Stimulated activated CD8-positive, alpha-beta memory T cell treated with anti-CD3 and anti-CD28 coated beads, Interleukin-15, amount 100 ng/mL, for 24 hours (primary cell): Measurements from ENCODE around the gene PLEKHG3.

Experiments used
- DNase-seq: peaks from one replicate; pipeline ENCODE4 v3.0.0-alpha.2; 2020; ENCODE audit warnings: low read depth

PLEKHG3 gene

DNA sequence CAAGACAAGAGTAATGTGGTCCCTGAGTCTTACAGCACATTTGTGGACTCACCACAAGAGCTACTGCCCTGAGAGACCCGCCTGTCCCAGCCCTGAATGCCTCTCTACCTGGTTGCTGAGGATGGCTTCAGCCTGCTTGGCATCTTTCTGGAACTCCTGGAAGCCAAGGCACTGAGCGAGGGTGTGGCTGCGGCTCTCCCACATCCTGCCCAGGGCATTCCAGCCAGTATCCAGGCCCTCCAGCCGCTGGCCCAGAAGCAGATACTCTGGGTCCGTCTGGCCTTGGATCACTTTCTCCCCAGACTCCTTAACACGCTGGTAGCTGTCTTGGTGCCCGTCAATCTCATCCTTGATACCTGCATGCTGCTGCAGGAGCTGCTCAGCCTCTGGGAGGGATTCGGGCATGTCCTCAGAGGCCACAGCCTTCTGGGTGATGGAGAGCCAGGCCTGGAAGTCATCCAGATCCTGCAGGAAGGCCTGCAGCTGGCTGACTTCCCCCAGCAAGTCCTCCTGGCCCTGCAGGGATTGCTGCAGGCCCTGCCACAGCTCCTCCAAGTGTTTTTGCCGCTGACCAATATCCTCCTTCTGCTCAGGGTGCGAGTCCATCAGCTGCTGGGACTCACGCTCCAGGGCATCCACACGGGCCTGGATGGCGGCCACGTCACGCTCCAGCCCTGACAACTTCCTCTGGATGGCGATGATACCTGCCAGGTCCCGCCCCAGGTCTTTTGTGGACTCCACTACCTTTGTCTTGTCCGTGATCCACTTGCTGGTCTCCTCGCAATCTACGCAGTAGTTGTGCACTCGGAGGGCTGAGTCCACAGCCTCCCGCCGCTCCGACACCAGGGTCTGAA is 82.3 kb downstream of the PLEKHG3 start:
- DNase-seq = no peak

DNA sequence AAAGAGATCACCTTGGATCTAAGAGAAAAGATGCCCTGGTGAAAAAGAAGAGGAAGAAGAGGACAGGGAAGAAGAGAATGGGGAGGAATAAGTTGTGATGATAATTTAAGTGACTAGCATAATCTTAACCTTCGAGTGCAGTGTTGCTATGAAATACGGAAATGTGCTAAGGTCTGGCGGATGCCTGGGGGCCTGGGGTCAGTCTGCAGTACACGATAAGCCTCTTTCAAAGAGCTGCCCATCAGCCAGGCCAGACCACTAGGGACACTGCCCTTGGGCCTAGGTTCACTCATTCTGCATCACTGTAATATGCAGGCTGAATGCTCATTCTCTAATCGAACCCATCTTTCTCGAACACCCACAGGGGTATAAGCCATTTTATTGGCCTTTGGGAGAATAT is 83.4 kb downstream of the PLEKHG3 start:
- DNase-seq = no peak

DNA sequence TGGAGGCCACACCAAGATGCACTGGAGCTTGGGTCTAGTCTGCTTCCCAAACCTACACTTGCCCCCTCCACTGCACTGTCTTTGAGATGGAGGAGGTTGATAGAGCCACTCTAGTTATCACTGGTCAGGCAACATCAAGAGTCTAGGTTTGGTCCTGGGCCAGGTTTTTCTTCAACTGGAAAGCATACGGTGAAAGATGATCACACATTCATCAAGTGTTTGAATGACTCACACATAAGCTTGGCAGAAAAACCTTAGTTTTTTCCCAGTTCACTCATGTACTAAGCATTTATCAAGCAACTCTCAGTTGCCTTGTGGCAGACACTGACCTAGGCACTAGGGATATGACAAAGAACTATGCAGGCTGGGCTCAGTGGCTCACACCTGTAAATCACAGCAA is 84.5 kb downstream of the PLEKHG3 start:
- no peak for DNase-seq

DNA sequence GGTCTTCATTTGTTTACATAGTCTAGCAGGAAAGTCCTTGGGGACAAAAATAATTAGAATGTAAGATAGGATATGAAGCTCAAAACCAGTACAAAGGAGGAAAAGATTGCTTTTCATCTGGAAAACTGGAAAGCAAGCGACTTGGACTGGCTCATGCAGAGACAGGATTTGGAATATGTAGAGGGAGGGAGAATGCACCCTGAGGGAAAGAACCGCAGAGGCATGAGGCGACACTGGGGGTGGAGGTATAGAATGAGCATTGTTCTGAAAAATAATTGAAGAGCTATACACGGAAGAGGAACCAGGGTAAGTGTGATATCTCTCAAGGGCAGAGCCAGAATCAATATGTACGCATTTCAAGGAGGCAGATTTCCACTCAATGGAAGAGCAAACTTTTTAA is 85.5 kb downstream of the PLEKHG3 start:
- DNase-seq = no peak

DNA sequence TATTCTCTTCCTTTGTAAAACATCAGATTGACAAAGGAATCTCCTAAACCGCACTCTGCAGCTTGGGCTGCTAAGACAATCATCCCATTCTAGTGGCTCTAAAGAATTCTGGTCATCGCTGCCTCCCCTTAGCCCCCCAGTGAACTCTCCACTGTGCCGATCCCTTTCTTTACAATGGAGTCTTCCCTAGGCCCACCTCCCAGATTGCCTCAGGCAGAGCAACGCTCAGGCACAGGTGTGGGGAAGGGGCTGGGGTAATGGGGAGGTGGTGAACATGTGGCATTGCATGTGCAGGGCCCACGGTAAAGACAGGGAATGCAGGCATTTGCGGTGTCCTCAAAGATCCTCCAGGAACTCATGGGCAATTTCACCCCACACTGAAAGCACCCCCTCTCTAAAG is 86.3 kb downstream of the PLEKHG3 start:
- no peak for DNase-seq

DNA sequence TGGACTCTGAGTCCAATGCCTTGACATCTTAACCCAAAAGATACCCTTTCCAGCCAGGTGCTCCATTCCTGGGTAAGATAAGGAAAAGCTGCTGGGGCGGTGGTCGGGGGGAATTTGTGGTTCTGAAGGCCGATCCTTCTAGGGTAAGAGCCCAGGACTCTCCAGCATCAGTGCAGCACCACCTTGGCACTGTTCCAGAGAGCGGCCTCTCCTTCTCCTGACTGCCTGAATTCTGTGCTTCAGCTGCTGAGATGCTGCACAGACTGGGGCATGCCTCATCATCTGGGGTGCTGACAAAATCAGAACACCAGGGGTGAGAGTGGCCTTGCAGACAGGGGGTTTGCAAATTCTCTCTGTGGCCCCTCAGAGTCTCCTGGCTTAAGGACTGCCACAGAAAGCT is 88.0 kb downstream of the PLEKHG3 start:
- DNase-seq = no peak

DNA sequence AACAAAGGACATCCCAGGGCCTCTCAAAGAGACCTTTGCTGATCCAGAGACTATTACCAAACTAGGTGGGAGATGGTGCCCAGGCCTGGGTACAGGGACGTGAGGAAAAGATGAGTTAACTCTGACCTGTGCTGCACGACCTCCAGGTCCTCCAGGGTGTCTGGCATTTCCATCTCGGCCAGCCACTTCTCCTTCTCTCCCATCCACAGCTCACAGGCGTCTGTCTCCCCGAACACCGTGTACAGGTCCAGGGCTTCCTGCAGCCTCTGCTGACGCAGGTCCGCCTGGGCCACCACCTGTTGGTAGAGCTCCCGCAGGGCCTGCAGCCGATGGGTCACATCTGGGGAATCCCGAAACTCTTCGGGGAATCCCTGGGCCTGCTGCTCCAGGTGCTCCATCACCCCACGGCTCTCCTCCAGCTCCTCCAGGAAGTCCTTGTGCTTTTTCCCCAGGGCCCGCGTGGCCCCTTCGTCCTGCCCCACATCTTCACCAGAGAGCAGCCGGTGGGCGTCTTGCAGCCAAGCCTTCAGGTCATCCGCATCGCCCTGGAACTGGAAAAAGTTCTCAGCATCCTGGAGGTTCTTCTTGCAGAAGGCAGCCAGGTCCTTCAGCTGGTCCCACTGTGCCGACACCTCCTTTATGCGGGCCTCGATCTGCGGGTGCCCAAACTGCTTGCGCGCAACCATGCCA is 88.8 kb downstream of the PLEKHG3 start:
- no peak for DNase-seq

DNA sequence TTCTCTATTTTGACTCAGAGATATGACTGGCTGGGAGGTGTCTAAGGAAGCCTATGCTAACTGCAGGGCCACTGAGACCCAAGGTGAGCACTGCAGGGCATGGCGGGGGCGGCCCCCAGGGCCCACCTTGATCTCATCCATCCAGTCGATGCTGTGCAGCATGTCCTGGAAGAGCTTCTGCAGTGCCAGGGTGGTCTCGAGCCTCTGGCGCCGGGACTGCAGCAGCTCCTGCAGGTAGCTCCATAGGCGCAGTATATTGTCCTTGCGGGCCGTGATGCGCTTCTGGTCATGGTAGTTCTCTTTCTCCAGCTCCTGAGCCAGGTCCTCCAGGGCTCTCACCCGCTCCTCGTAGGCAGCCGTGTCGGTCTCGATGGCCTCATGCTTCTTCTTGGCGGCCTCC is 91.0 kb downstream of the PLEKHG3 start:
- DNase-seq = no peak

DNA sequence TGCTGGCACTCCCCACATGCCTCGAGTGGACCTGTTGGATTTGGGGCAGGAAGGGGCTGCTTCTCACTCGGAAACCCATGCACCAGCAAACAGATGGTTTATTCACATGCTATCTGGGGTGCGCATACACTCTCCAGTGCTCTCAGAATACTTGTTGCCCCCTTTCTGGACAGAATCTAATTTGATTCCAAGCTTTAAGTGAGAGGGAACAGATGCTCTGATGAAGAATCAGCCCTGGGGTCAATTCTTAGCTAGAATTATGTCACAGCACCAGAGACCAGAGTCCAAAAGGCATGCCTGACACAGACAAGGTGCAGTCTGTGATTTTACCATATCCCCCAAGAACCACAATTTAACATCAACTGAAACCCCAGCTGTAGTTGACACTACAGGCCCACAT is 91.7 kb downstream of the PLEKHG3 start:
- DNase-seq = no peak

DNA sequence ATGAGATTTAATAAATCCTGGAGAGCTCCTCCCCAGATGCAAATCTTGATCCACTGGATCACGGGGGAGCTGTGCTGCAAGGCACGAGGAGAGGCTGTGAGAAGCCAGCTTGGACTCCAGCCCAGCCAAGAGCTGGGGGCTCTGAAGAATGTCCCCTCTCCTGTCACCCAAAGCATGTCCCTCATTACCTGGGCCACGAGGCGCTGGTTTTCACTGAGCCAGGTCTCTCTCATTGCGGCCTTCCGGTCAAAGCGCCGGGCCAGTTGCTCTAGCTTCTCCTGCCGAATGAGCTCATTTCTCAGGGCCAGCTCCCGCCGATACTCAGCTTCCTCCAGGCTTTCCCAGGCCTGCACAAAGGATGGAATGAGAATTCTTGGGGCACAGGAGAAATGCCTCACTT is 92.1 kb downstream of the PLEKHG3 start:
- no peak for DNase-seq

DNA sequence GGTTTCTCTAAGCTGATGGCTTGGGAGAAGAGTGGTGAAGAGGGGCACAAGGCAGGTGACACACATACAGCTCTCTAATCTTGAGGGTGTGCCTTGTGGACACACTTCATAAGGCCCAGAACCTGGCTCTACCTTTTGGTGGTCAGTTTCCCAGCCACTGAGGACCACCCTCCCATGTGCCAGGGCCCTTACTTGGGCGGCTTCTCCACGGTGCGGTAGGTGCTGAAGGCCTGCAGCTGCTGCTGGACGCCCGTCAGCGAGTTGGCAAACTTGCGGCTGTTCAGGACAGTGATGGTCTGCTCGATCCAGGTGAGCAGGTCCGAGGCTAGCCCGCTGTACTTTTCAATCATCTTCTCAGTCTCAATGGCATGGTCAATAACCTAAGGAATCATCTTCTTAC is 95.3 kb downstream of the PLEKHG3 start:
- DNase-seq = no peak
